Liver (tissue), 3 donors: Measurements from ENCODE around the gene KAZN.

Experiments
- FOXA2 ChIP-seq: IDR thresholded peaks from 2 replicates; pipeline ENCODE4 v1.6.1; 2016; ENCODE audit warnings: antibody characterized with exemption
- GABPA ChIP-seq, 2 donors: IDR thresholded peaks in 1 of 2; conservative IDR thresholded peaks in 1 of 2; 2 replicates each; pipeline ENCODE4 v1.6.1; 2016; ENCODE audit warnings: antibody characterized with exemption in 2 of 2, mild to moderate bottlenecking in 1 of 2, moderate library complexity in 1 of 2
- RXRA ChIP-seq, 2 donors: IDR thresholded peaks; 2 replicates each; pipeline ENCODE4 v1.6.1; 2017 to 2018; ENCODE audit warnings: antibody characterized with exemption in 2 of 2, mild to moderate bottlenecking in 1 of 2
- SP1 ChIP-seq: IDR thresholded peaks from 2 replicates; pipeline ENCODE4 v1.6.1; 2018; ENCODE audit warnings: antibody characterized with exemption, mild to moderate bottlenecking
- TAF1 ChIP-seq: conservative IDR thresholded peaks from 2 replicates; pipeline ENCODE4 v1.6.1; 2016; ENCODE audit warnings: antibody characterized with exemption, mild to moderate bottlenecking
- YY1 ChIP-seq: IDR thresholded peaks from 2 replicates; pipeline ENCODE4 v1.6.1; 2016; ENCODE audit warnings: antibody characterized with exemption, mild to moderate bottlenecking
- TF ChIP-seq, protein P1 (sequence below): fragments of 150-350 bp; IDR thresholded peaks from 2 replicates; pipeline ENCODE4 v1.5.1; 2017; ENCODE audit warnings: improper control_type of control experiment, low read depth, low read length; ENCODE audit not compliant: missing input control
- TF ChIP-seq, protein P2 (sequence below): IDR thresholded peaks from 2 replicates; pipeline ENCODE4 v1.6.1; 2016; ENCODE audit warnings: antibody characterized with exemption
- TF ChIP-seq, protein P3 (sequence below): IDR thresholded peaks from 2 replicates; pipeline ENCODE4 v1.6.1; 2016; ENCODE audit warnings: antibody characterized with exemption
- donor health status: healthy.
- donor health status: healthy.

DNA sequence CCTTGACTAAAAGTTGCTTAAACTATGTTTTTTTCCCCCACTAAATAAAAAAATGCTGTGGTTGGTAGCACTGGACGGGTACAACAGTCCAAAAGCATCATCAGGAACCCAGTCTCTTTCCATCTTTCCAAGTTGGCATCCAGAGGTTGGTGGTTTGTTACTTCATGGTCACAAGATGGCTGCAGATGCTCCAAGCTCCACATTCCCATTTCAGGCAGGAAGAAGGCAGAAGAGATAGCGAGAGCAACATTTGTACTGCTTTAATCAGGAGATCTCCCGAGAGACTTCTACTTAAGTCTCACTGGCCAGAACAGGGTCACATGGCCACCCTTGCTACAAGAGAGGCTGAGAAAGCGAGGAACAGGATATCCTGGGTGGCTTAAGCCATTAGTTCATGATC, 230.2 kb downstream of the KAZN start:
- TF ChIP-seq, protein P1, sequence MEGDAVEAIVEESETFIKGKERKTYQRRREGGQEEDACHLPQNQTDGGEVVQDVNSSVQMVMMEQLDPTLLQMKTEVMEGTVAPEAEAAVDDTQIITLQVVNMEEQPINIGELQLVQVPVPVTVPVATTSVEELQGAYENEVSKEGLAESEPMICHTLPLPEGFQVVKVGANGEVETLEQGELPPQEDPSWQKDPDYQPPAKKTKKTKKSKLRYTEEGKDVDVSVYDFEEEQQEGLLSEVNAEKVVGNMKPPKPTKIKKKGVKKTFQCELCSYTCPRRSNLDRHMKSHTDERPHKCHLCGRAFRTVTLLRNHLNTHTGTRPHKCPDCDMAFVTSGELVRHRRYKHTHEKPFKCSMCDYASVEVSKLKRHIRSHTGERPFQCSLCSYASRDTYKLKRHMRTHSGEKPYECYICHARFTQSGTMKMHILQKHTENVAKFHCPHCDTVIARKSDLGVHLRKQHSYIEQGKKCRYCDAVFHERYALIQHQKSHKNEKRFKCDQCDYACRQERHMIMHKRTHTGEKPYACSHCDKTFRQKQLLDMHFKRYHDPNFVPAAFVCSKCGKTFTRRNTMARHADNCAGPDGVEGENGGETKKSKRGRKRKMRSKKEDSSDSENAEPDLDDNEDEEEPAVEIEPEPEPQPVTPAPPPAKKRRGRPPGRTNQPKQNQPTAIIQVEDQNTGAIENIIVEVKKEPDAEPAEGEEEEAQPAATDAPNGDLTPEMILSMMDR = no peak
- TF ChIP-seq YY1 = no peak
- TF ChIP-seq TAF1 = no peak
- TF ChIP-seq, protein P2, sequence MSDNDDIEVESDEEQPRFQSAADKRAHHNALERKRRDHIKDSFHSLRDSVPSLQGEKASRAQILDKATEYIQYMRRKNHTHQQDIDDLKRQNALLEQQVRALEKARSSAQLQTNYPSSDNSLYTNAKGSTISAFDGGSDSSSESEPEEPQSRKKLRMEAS = no peak
- no peak for TF ChIP-seq RXRA (IDR thresholded peaks at IDR 0.05)
- no peak for TF ChIP-seq GABPA (IDR thresholded peaks at IDR 0.05 in 1 of 2, conservative IDR thresholded peaks at IDR 0.05 in 1 of 2)
- no peak for TF ChIP-seq SP1
- TF ChIP-seq, protein P3, sequence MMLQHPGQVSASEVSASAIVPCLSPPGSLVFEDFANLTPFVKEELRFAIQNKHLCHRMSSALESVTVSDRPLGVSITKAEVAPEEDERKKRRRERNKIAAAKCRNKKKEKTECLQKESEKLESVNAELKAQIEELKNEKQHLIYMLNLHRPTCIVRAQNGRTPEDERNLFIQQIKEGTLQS = no peak
- TF ChIP-seq FOXA2 = no peak
